IMR-90 (cell line): ENCODE measurements around the gene DOC2B. TPM values are rescaled to one million over a fixed set of nuclear protein-coding genes. Genes with fewer than 3 reads are reported as not detected.

Experiments
- ATAC-seq: fragments of 200-7000 bp; cut with Tn5 transposase; 2 replicates; pipeline ENCODE4 v1.9.1; 2020; ENCODE audit warnings: low read depth, mild to moderate bottlenecking, moderate library complexity
- BruUV-seq: library from RNA; stranded (reverse); fragments of 400-500 nt; replicated peaks from 2 replicates; lab custom pipeline; 2021; lab: Mats Ljungman, UMichigan
- CTCF ChIA-PET: fragments of 300-600 bp; formaldehyde crosslinking; extraction: SDS; loops from one replicate; lab custom pipeline; 2021; ENCODE audit warnings: antibody characterized with exemption; lab: Yijun Ruan, JAX
- POLR2A ChIA-PET: fragments of 300-600 bp; sonication (Branson Sonifier 250); formaldehyde crosslinking; loops from one replicate; lab custom pipeline; 2022; ENCODE audit warnings: antibody characterized with exemption; ENCODE audit not compliant: unreplicated experiment; lab: Charles Lee
- DNase-seq: peaks from one replicate; pipeline ENCODE4 v3.0.0; 2013
- H2AFZ ChIP-seq: replicated peaks from 2 replicates; pipeline ENCODE3; 2013; ENCODE audit warnings: low read length, mild to moderate bottlenecking; ENCODE audit not compliant: poor library complexity
- H2AK5ac ChIP-seq: 2 replicates; pipeline ENCODE4 v1.6.1; 2013; ENCODE audit warnings: low read depth, low read length, inconsistent platforms
- H2AK9ac ChIP-seq: replicated peaks from 2 replicates; pipeline ENCODE3; 2013; ENCODE audit warnings: mild to moderate bottlenecking, low read depth, low read length, moderate library complexity; ENCODE audit not compliant: poor library complexity
- H2BK120ac ChIP-seq: 2 replicates; pipeline ENCODE4 v1.6.1; 2013; ENCODE audit warnings: low read depth, low read length, inconsistent platforms
- H2BK15ac ChIP-seq: 3 replicates; pipeline ENCODE4 v1.6.1; 2013; ENCODE audit warnings: low read depth, low read length, inconsistent platforms
- H2BK20ac ChIP-seq: 2 replicates; pipeline ENCODE4 v1.6.1; 2013; ENCODE audit warnings: low read depth, mild to moderate bottlenecking, inconsistent platforms, low read length, moderate library complexity
- H2BK5ac ChIP-seq: 2 replicates; pipeline ENCODE4 v1.6.1; 2013; ENCODE audit warnings: mild to moderate bottlenecking, low read depth, low read length, inconsistent platforms; ENCODE audit not compliant: poor library complexity, severe bottlenecking
- H3K14ac ChIP-seq: replicated peaks from 2 replicates; pipeline ENCODE4 v1.6.1; 2013; ENCODE audit warnings: low read depth, low read length, inconsistent platforms
- H3K18ac ChIP-seq: 2 replicates; pipeline ENCODE4 v1.6.1; 2013; ENCODE audit warnings: low read depth, low read length, control low read depth
- H3K23ac ChIP-seq: 2 replicates; pipeline ENCODE4 v1.6.1; 2013; ENCODE audit warnings: low read depth, low read length, inconsistent platforms
- H3K27ac ChIP-seq: 2 replicates; pipeline ENCODE4 v1.5.1; 2013; ENCODE audit warnings: mild to moderate bottlenecking, control low read depth, low read length; ENCODE audit not compliant: insufficient read depth
- H3K27me3 ChIP-seq: 2 replicates; pipeline ENCODE4 v1.6.1; 2013; ENCODE audit warnings: low read length; ENCODE audit not compliant: control insufficient read depth, insufficient read depth
- H3K36me3 ChIP-seq: 2 replicates; pipeline ENCODE4 v1.6.1; 2013; ENCODE audit warnings: low read length, mixed read lengths; ENCODE audit not compliant: control insufficient read depth, insufficient read depth
- H3K4ac ChIP-seq: 2 replicates; pipeline ENCODE4 v1.6.1; 2013; ENCODE audit warnings: low read depth, low read length, inconsistent platforms
- H3K4me1 ChIP-seq: 2 replicates; pipeline ENCODE4 v1.6.1; 2013; ENCODE audit warnings: low read length, mixed read lengths; ENCODE audit not compliant: control insufficient read depth, insufficient read depth
- H3K4me2 ChIP-seq: 2 replicates; pipeline ENCODE4 v1.6.1; 2013; ENCODE audit warnings: low read depth, mild to moderate bottlenecking, control low read depth, low read length, moderate library complexity
- H3K4me3 ChIP-seq: 2 replicates; pipeline ENCODE4 v1.5.1; 2013; ENCODE audit warnings: low read depth, mild to moderate bottlenecking, control low read depth, low read length, moderate library complexity; ENCODE audit not compliant: insufficient read depth
- H3K56ac ChIP-seq: 2 replicates; pipeline ENCODE4 v1.6.1; 2013; ENCODE audit warnings: low read length, inconsistent platforms; ENCODE audit not compliant: insufficient read depth; ENCODE audit errors: extremely low read depth
- H3K79me1 ChIP-seq, 2 experiments: 2 replicates each; pipeline ENCODE4 v1.6.1; 2013; ENCODE audit warnings: low read length in 2 of 2, inconsistent platforms in 1 of 2, low read depth in 1 of 2
- H3K9ac ChIP-seq: 2 replicates; pipeline ENCODE4 v1.6.1; 2013; ENCODE audit warnings: low read depth, low read length, control low read depth
- H3K9me1 ChIP-seq: 2 replicates; pipeline ENCODE4 v1.6.1; 2013; ENCODE audit warnings: low read length, inconsistent platforms; ENCODE audit not compliant: insufficient read depth
- H3K9me3 ChIP-seq: 2 replicates; pipeline ENCODE4 v1.6.1; 2013; ENCODE audit warnings: low read length; ENCODE audit not compliant: control insufficient read depth, insufficient read depth
- H4K20me1 ChIP-seq: 2 replicates; pipeline ENCODE4 v1.6.1; 2013; ENCODE audit warnings: low read length, inconsistent platforms; ENCODE audit not compliant: insufficient read depth
- H4K5ac ChIP-seq: 2 replicates; pipeline ENCODE4 v1.6.1; 2013; ENCODE audit warnings: mild to moderate bottlenecking, low read depth, low read length, control low read depth
- H4K8ac ChIP-seq, 2 experiments: 2 replicates each; pipeline ENCODE4 v1.6.1; 2013; ENCODE audit warnings: low read depth in 2 of 2, low read length in 2 of 2, control low read depth in 1 of 2, inconsistent platforms in 1 of 2
- H4K91ac ChIP-seq: 2 replicates; pipeline ENCODE4 v1.6.1; 2013; ENCODE audit warnings: low read depth, low read length, inconsistent platforms; ENCODE audit not compliant: insufficient read depth
- BHLHE40 ChIP-seq: fragments of 150-350 bp; IDR thresholded peaks from 2 replicates; pipeline ENCODE4 v1.6.1; 2016; ENCODE audit warnings: mild to moderate bottlenecking, low read depth, low read length
- CEBPB ChIP-seq: IDR thresholded peaks from 2 replicates; pipeline ENCODE4 v1.6.1; 2012; ENCODE audit warnings: low read depth, low read length, improper control_type of control experiment
- CHD1 ChIP-seq: IDR thresholded peaks from 2 replicates; pipeline ENCODE4 v1.6.1; 2012; ENCODE audit warnings: low read depth, low read length, improper control_type of control experiment
- CTCF ChIP-seq: conservative IDR thresholded peaks from 2 replicates; pipeline ENCODE4 v1.5.1; 2012; ENCODE audit warnings: mild to moderate bottlenecking, low read depth, low read length, improper control_type of control experiment
- FOS ChIP-seq: fragments of 150-350 bp; IDR thresholded peaks from 2 replicates; pipeline ENCODE4 v1.6.1; 2016; ENCODE audit warnings: low read depth, low read length
- MAFK ChIP-seq: IDR thresholded peaks from 2 replicates; pipeline ENCODE4 v1.6.1; 2012; ENCODE audit warnings: low read depth, low read length, improper control_type of control experiment
- MAZ ChIP-seq: IDR thresholded peaks from 2 replicates; pipeline ENCODE4 v1.6.1; 2012; ENCODE audit warnings: low read depth, mild to moderate bottlenecking, low read length, improper control_type of control experiment, moderate library complexity, borderline replicate concordance
- MXI1 ChIP-seq: IDR thresholded peaks from 2 replicates; pipeline ENCODE4 v1.6.1; 2012; ENCODE audit warnings: low read depth, mild to moderate bottlenecking, low read length, moderate library complexity, borderline replicate concordance
- NFE2L2 ChIP-seq: fragments of 150-350 bp; IDR thresholded peaks from 2 replicates; pipeline ENCODE4 v1.6.1; 2016; ENCODE audit warnings: low read depth, mild to moderate bottlenecking, low read length
- POLR2A ChIP-seq: IDR thresholded peaks from 2 replicates; pipeline ENCODE4 v1.6.1; 2012; ENCODE audit warnings: mild to moderate bottlenecking, low read depth, low read length
- RAD21 ChIP-seq: IDR thresholded peaks from 2 replicates; pipeline ENCODE4 v1.6.1; 2012; ENCODE audit warnings: low read length, improper control_type of control experiment
- RCOR1 ChIP-seq: IDR thresholded peaks from 2 replicates; pipeline ENCODE4 v1.6.1; 2012; ENCODE audit warnings: mild to moderate bottlenecking, low read length, improper control_type of control experiment; ENCODE audit not compliant: insufficient replicate concordance
- RFX5 ChIP-seq: IDR thresholded peaks from 2 replicates; pipeline ENCODE4 v1.8.0; 2012; ENCODE audit warnings: low read depth, mild to moderate bottlenecking, low read length, moderate library complexity
- SMC3 ChIP-seq: fragments of 150-350 bp; IDR thresholded peaks from 2 replicates; pipeline ENCODE4 v1.6.1; 2016; ENCODE audit warnings: low read depth, mild to moderate bottlenecking, antibody characterized with exemption, low read length, moderate library complexity
- USF2 ChIP-seq: fragments of 150-350 bp; IDR thresholded peaks from 2 replicates; pipeline ENCODE4 v1.6.1; 2017; ENCODE audit warnings: mild to moderate bottlenecking, antibody characterized with exemption, low read length, low read depth
- WGBS, 2 experiments: methylation state at CpG; one replicate each; pipeline versions ENCODE4 v1.1.5 to v1.1.7; 2013; ENCODE audit warnings: missing lambda C conversion rate in 2 of 2; ENCODE audit not compliant: insufficient read length in 1 of 2; ENCODE audit errors: extremely low coverage in 2 of 2; 5-methylcytosine and 5-hydroxymethylcytosine counted together
- dilution Hi-C: fragments of 300-500 bp; cut with HindIII; formaldehyde crosslinking; loops from one replicate; pipeline ENCODE4 v1.14.3; 2018; ENCODE audit warnings: low sequenced_read_pairs; ENCODE audit not compliant: unreplicated experiment
- in situ Hi-C: fragments of 300-500 bp; cut with MboI; formaldehyde crosslinking; loops from 3 replicates; pipeline ENCODE4 v1.14.3; 2019; ENCODE audit warnings: low sequenced_read_pairs, inconsistent platforms, mixed read lengths
- intact Hi-C: fragments of 100-400 bp; cut with micrococcal nuclease; formaldehyde crosslinking; loops from 2 replicates; pipeline ENCODE4 v1.10.0; 2022
- polyA plus RNA-seq, 3 experiments: library from polyadenylated mRNA; depleted of rRNA; stranded (reverse); fragments of >200 nt; gene quantifications; 2 replicates each; pipeline ENCODE4 v1.2.3, GENCODE V29; 2012; ENCODE audit warnings: low replicate concordance in 1 of 3
- total RNA-seq: library from RNA; depleted of rRNA; stranded (reverse); fragments of >200 nt; gene quantifications from 2 replicates; pipeline ENCODE4 v1.2.3, GENCODE V29; 2012
- TF ChIP-seq, protein P1 (sequence below): fragments of 150-350 bp; IDR thresholded peaks from 2 replicates; pipeline ENCODE4 v1.6.1; 2016; ENCODE audit warnings: low read depth, mild to moderate bottlenecking, low read length, moderate library complexity, borderline replicate concordance

Gene DOC2B
- total and polyA plus RNA-seq, 2 of the 4 experiments (the other 2 are of a cell fraction): not detected

GRCh38 chr17:153851-154250 is 27.6 kb downstream of the DOC2B start:
- H2AK9ac ChIP-seq: no peak overlapping the region
- no peak overlapping the region for H2BK120ac ChIP-seq
- H4K5ac ChIP-seq: no peak overlapping the region
- H3K9ac ChIP-seq: no peak overlapping the region
- no peak overlapping the region for H2BK20ac ChIP-seq
- in situ Hi-C loops: no loop called here
- 89% methylated on average over 3 of the region's 9 CpGs; no CpG with 5 or more reads in 1 of the 2 experiments for WGBS, 2 experiments
- H3K56ac ChIP-seq: no peak overlapping the region
- H3K9me3 ChIP-seq: no peaks in the 10 kb centered on the region
- no peak overlapping the region for H2BK15ac ChIP-seq
- no peak overlapping the region for H3K18ac ChIP-seq
- no peak overlapping the region for H3K4me3 ChIP-seq
- no peak overlapping the region for H2BK5ac ChIP-seq
- no peak overlapping the region for H2AK5ac ChIP-seq
- peaks cover 13% of the 10 kb centered on the region for H3K27me3 ChIP-seq
- no peak overlapping the region for H3K4me2 ChIP-seq
- DNase-seq (no peak), ATAC-seq (no peak)
- H3K4ac ChIP-seq: no peak overlapping the region
- H3K9me1 ChIP-seq: no peaks in the 10 kb centered on the region
- no peak overlapping the region for H3K14ac ChIP-seq
- H4K20me1 ChIP-seq: no peaks in the 10 kb centered on the region
- no peak overlapping the region for H2AFZ ChIP-seq
- dilution Hi-C loops: no loop called here
- intact Hi-C loops: no loop called here
- ChIA-PET CTCF (no interaction called here), POLR2A (no interaction called here)
- H4K91ac ChIP-seq: no peak overlapping the region
- H3K36me3 ChIP-seq: no peaks in the 10 kb centered on the region
- no peak overlapping the region for H3K23ac ChIP-seq
- no TSS peak for BruUV-seq
- H4K8ac ChIP-seq: no peak overlapping the region
- H3K79me1 ChIP-seq: no peaks in the 10 kb centered on the region
- H3K27ac ChIP-seq: no peak overlapping the region
- H3K4me1 ChIP-seq: peaks cover 2% of the 10 kb centered on the region; the same call in 1 of the 2 replicates
- TF ChIP-seq, protein P1, sequence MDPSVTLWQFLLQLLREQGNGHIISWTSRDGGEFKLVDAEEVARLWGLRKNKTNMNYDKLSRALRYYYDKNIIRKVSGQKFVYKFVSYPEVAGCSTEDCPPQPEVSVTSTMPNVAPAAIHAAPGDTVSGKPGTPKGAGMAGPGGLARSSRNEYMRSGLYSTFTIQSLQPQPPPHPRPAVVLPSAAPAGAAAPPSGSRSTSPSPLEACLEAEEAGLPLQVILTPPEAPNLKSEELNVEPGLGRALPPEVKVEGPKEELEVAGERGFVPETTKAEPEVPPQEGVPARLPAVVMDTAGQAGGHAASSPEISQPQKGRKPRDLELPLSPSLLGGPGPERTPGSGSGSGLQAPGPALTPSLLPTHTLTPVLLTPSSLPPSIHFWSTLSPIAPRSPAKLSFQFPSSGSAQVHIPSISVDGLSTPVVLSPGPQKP: no peak
- TF ChIP-seq BHLHE40 (no peak), RAD21 (no peak), POLR2A (no peak), MAFK (no peak), RFX5 (no peak), CEBPB (no peak), FOS (no peak), RCOR1 (no peak), USF2 (no peak), CTCF (no peak), NFE2L2 (no peak), MXI1 (no peak), CHD1 (no peak), MAZ (no peak), SMC3 (no peak)
